ENCODE results near the gene THSD7A. TPM values are rescaled to one million over a fixed set of nuclear protein-coding genes. Genes with fewer than 3 reads are reported as not detected.

The THSD7A gene
- total and polyA plus RNA-seq, 10 of the 15 experiments (the other 5 are each of a cell fraction or from before 2014, with no cell fraction given), result 0.03 to 0.09 (median 0.03) TPM; not detected in 7

DNA sequence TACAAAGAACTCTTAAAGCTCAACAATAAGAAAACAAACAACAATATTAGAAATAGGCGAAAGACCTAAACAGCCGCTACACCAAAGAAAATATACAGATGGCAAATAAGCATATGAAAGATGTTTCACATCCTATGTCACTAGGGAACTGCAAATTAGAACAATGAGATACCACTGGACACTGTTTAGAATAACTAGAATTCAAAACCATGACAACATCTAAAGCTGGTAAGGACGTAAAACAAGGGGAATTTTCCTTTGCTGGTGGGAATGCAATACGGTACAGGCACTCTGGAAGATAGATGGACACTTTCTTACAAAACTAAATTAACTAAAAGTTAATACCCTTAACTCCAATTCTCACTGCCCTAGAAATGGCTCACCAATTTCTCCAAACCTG, 44.5 kb downstream of the THSD7A start:
- H3K27ac ChIP-seq (ENCODE audit: control insufficient read depth, insufficient read depth), result no peak overlapping the region
- no TSS peak for BruUV-seq (replicated peaks)
- intact Hi-C loops (cut with micrococcal nuclease; ENCODE audit: unreplicated experiment), result no loop called here
- no peak overlapping the region for H3K4me2 ChIP-seq (ENCODE audit: control insufficient read depth, insufficient read depth)
- ChIA-PET CTCF (no interaction called here), SMC1A (ENCODE audit: uncharacterized antibody, unreplicated experiment) (no interaction called here), RAD21 (ENCODE audit: unreplicated experiment) (no interaction called here), POLR2A (no interaction called here)
- H3K27me3 ChIP-seq (replicated peaks in 1 of 2; ENCODE audit: control insufficient read depth in 2 of 2, insufficient read depth in 2 of 2, low read length in 1 of 2), result no peaks in the 10 kb centered on the region
- H3K4me3 ChIP-seq, result no peak overlapping the region
- H3K79me2 ChIP-seq (ENCODE audit: control insufficient read depth, insufficient read depth, low read length), result no peaks in the 10 kb centered on the region
- ATAC-seq (no peak), FAIRE-seq (no peak), DNase-seq (ENCODE audit: low read depth, low spot score) (no peak)
- no peak overlapping the region for H3K9ac ChIP-seq (ENCODE audit: control insufficient read depth, insufficient read depth, low read length)
- H3K36me3 ChIP-seq (ENCODE audit: control insufficient read depth in 2 of 2, insufficient read depth in 2 of 2, low read length in 1 of 2), result no peaks in the 10 kb centered on the region
- in situ Hi-C loops (cut with MboI), result no loop called here
- TF ChIP-seq EZH2 (IDR thresholded peaks at IDR 0.05; ENCODE audit: borderline replicate concordance, control insufficient read depth, low read depth, low read length), result no peak
- no peak for TF ChIP-seq MYB (IDR thresholded peaks at IDR 0.05; ENCODE audit: borderline replicate concordance, low read depth, low read length)
- TF ChIP-seq ETV6 (conservative IDR thresholded peaks at IDR 0.05 in 1 of 2, IDR thresholded peaks at IDR 0.05 in 1 of 2; ENCODE audit: borderline replicate concordance in 1 of 2, low read depth in 1 of 2), result no peak
- TF ChIP-seq MYC (IDR thresholded peaks at IDR 0.05; ENCODE audit: insufficient read depth, insufficient read length, insufficient replicate concordance, low read length, severe bottlenecking), result no peak
- TF ChIP-seq SMC3 (IDR thresholded peaks at IDR 0.05; ENCODE audit: borderline replicate concordance, low read length), result no peak
- no peak for TF ChIP-seq TCF7 (IDR thresholded peaks at IDR 0.05; ENCODE audit: borderline replicate concordance)
- TF ChIP-seq, protein P1, sequence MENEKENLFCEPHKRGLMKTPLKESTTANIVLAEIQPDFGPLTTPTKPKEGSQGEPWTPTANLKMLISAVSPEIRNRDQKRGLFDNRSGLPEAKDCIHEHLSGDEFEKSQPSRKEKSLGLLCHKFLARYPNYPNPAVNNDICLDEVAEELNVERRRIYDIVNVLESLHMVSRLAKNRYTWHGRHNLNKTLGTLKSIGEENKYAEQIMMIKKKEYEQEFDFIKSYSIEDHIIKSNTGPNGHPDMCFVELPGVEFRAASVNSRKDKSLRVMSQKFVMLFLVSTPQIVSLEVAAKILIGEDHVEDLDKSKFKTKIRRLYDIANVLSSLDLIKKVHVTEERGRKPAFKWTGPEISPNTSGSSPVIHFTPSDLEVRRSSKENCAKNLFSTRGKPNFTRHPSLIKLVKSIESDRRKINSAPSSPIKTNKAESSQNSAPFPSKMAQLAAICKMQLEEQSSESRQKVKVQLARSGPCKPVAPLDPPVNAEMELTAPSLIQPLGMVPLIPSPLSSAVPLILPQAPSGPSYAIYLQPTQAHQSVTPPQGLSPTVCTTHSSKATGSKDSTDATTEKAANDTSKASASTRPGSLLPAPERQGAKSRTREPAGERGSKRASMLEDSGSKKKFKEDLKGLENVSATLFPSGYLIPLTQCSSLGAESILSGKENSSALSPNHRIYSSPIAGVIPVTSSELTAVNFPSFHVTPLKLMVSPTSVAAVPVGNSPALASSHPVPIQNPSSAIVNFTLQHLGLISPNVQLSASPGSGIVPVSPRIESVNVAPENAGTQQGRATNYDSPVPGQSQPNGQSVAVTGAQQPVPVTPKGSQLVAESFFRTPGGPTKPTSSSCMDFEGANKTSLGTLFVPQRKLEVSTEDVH (IDR thresholded peaks at IDR 0.05; ENCODE audit: low read depth, partially characterized antibody), result no peak
- no peak for TF ChIP-seq SMAD1 (IDR thresholded peaks at IDR 0.05; ENCODE audit: low read depth, partially characterized antibody)
- TF ChIP-seq NR2F1 (conservative IDR thresholded peaks at IDR 0.05), result no peak
- TF ChIP-seq RELA (IDR thresholded peaks at IDR 0.05; ENCODE audit: borderline replicate concordance, partially characterized antibody), result no peak
- no peak for TF ChIP-seq MEF2B (IDR thresholded peaks at IDR 0.05; ENCODE audit: partially characterized antibody, poor library complexity, severe bottlenecking)
- no peak for TF ChIP-seq CEBPB (IDR thresholded peaks at IDR 0.05; ENCODE audit: borderline replicate concordance in 1 of 2, low read depth in 2 of 2, low read length in 2 of 2)
- no peak for TF ChIP-seq SREBF1 (IDR thresholded peaks at IDR 0.05; ENCODE audit: low read length)
- TF ChIP-seq, protein P2, sequence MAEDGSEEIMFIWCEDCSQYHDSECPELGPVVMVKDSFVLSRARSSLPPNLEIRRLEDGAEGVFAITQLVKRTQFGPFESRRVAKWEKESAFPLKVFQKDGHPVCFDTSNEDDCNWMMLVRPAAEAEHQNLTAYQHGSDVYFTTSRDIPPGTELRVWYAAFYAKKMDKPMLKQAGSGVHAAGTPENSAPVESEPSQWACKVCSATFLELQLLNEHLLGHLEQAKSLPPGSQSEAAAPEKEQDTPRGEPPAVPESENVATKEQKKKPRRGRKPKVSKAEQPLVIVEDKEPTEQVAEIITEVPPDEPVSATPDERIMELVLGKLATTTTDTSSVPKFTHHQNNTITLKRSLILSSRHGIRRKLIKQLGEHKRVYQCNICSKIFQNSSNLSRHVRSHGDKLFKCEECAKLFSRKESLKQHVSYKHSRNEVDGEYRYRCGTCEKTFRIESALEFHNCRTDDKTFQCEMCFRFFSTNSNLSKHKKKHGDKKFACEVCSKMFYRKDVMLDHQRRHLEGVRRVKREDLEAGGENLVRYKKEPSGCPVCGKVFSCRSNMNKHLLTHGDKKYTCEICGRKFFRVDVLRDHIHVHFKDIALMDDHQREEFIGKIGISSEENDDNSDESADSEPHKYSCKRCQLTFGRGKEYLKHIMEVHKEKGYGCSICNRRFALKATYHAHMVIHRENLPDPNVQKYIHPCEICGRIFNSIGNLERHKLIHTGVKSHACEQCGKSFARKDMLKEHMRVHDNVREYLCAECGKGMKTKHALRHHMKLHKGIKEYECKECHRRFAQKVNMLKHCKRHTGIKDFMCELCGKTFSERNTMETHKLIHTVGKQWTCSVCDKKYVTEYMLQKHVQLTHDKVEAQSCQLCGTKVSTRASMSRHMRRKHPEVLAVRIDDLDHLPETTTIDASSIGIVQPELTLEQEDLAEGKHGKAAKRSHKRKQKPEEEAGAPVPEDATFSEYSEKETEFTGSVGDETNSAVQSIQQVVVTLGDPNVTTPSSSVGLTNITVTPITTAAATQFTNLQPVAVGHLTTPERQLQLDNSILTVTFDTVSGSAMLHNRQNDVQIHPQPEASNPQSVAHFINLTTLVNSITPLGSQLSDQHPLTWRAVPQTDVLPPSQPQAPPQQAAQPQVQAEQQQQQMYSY (CRISPR knock-in tag; IDR thresholded peaks at IDR 0.05), result no peak
- TF ChIP-seq NBN (IDR thresholded peaks at IDR 0.05), result no peak
- no peak for TF ChIP-seq TCF12 (IDR thresholded peaks at IDR 0.05; ENCODE audit: low read depth, low read length)
- no peak for TF ChIP-seq BHLHE40 (IDR thresholded peaks at IDR 0.05; ENCODE audit: borderline replicate concordance in 1 of 2, low read depth in 2 of 2, low read length in 1 of 2)
- no peak for TF ChIP-seq STAT3 (IDR thresholded peaks at IDR 0.05; ENCODE audit: low read depth, low read length)
- no peak for TF ChIP-seq MTA3 (IDR thresholded peaks at IDR 0.05; ENCODE audit: borderline replicate concordance, low read length)
- no peak for TF ChIP-seq RUNX3 (IDR thresholded peaks at IDR 0.05; ENCODE audit: low read length)
- no peaks in the 10 kb centered on the region for H4K20me1 ChIP-seq (ENCODE audit: control insufficient read depth, insufficient read depth)
- no peak overlapping the region for H2AFZ ChIP-seq (ENCODE audit: control insufficient read depth, low read depth, low read length)
- 50% methylated on average over 4 of the region's 4 CpGs for WGBS (ENCODE audit: insufficient coverage, insufficient replicate concordance, low lambda C conversion rate, missing lambda C conversion rate)
- no peaks in the 10 kb centered on the region for H3K4me1 ChIP-seq (ENCODE audit: control insufficient read depth, insufficient read depth, low read length)
- H3K9me3 ChIP-seq (replicated peaks; ENCODE audit: control insufficient read depth, insufficient read depth, low read length), result no peaks in the 10 kb centered on the region
